Thyroid gland (tissue), 4 donors: Measurements from ENCODE around the gene RAD21L1. TPM values are rescaled to one million over a fixed set of nuclear protein-coding genes. Genes with fewer than 3 reads are reported as not detected.

ENCODE experiments used
- DNase-seq, 2 donors: peaks; one replicate each; pipeline ENCODE4 v3.0.0-alpha.2; 2019
- H3K27ac ChIP-seq, 3 donors: fragments of 200-600 bp; sonication (generic); 1 replicate in 2 of 3; 2 replicates in 1 of 3; pipeline ENCODE4 v1.5.1; 2016 to 2019; ENCODE audit warnings: mild to moderate bottlenecking in 1 of 3, moderate library complexity in 1 of 3
- H3K27me3 ChIP-seq: fragments of 200-600 bp; sonication (generic); one replicate; pipeline ENCODE4 v1.5.1; 2019
- H3K36me3 ChIP-seq, 2 donors: fragments of 200-600 bp; sonication (generic); one replicate each; pipeline ENCODE4 v1.5.1; 2016 to 2019
- H3K4me1 ChIP-seq, 2 donors: fragments of 200-600 bp; sonication (generic); one replicate each; pipeline ENCODE4 v1.5.1; 2017 to 2019
- H3K4me3 ChIP-seq, 3 donors: fragments of 200-600 bp; sonication (generic); replicated peaks in 1 of 3; 1 replicate in 2 of 3; 2 replicates in 1 of 3; pipeline ENCODE4 v1.5.1; 2016; ENCODE audit warnings: mild to moderate bottlenecking in 1 of 3
- H3K9me3 ChIP-seq: fragments of 200-600 bp; sonication (generic); one replicate; pipeline ENCODE4 v1.5.1; 2017
- CTCF ChIP-seq, 6 experiments: fragments of 200-600 bp in 3 of 6; fragments of 450-650 bp in 3 of 6; sonication (generic) in 3 of 6; IDR thresholded peaks; one replicate each; pipeline ENCODE4 v1.5.1; 2016 to 2019; ENCODE audit warnings: antibody characterized with exemption in 6 of 6, mild to moderate bottlenecking in 2 of 6, inconsistent platforms in 1 of 6, moderate library complexity in 1 of 6
- POLR2A ChIP-seq, 2 donors: fragments of 450-650 bp; IDR thresholded peaks; one replicate each; pipeline ENCODE4 v1.6.1; 2017; ENCODE audit warnings: antibody characterized with exemption in 2 of 2, mild to moderate bottlenecking in 2 of 2, moderate library complexity in 1 of 2
- WGBS, 2 donors: methylation state at CpG; one replicate each; pipeline ENCODE4 v1.1.5; 2017; 5-methylcytosine and 5-hydroxymethylcytosine counted together
- intact Hi-C: fragments of 100-400 bp; cut with DNase I; formaldehyde crosslinking; loops from one replicate; pipeline ENCODE4 v1.15.1; 2023
- total RNA-seq, 4 donors: library from RNA; depleted of rRNA; stranded (reverse); fragments of >200 nt; gene quantifications; one replicate each; pipeline ENCODE4 v1.2.3, GENCODE V29; 2016

The RAD21L1 gene
- total RNA-seq, 4 donors from 2014 or later, result not detected

DNA sequence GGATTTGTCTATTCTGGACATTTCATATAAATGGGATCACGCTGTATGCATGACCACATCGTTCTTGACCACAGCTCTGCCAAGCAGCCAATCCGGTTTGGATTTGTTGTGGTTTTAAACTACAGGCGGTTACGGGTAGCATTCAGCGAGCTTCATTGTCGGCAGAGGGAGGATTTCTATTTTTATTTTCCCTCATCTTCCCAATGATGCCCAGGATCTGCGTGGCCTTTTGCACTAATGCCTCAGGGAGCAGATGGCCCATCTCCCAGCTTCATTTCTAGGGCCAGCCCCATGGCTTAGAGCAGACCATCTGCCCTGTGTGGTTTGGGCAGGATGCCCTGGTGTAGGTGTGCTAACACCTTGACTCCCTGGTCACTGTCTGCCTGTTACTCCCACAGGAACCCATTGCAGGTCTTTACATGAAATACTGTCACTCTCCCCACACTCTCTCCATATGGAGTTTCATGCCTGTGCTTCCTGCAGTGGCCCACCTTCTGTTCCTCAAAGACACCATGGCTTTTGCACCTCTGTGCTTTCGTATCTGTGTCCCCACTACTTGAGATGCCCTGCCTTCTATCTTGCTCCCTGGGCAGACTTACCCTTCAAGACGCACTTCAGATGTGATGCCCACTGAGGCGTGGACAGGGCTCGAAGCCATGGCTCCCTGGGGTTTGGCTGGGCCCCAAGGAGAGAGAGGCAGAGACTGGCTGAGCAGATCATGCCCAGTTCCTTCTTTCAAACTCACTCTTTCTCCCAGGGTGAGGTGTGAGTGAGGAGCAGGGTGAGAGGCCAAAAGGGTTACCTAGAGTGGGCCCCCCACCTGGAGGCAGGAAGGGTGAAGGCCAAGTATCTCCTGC is 77.1 kb downstream of the RAD21L1 start:
- Histone ChIP-seq H3K27me3 (no peaks in the 10 kb centered on the region), H3K36me3 (peaks cover 0 to 5% of the 10 kb centered on the region in 2 donors), H3K27ac (peak overlapping the region; percentile 64 to 85 (median 68)), H3K4me1 (peaks cover 10 to 24% of the 10 kb centered on the region in 2 donors), H3K4me3 (no peak overlapping the region), H3K9me3 (no peaks in the 10 kb centered on the region)
- WGBS, 2 donors, result 38 to 47% methylated on average over 12 of the region's 12 CpGs
- intact Hi-C loops, result no loop called here
- no peak for TF ChIP-seq CTCF (IDR thresholded peaks at IDR 0.05)
- no peak for TF ChIP-seq POLR2A (IDR thresholded peaks at IDR 0.05)
- peak; percentile 95 to 96 for DNase-seq

DNA sequence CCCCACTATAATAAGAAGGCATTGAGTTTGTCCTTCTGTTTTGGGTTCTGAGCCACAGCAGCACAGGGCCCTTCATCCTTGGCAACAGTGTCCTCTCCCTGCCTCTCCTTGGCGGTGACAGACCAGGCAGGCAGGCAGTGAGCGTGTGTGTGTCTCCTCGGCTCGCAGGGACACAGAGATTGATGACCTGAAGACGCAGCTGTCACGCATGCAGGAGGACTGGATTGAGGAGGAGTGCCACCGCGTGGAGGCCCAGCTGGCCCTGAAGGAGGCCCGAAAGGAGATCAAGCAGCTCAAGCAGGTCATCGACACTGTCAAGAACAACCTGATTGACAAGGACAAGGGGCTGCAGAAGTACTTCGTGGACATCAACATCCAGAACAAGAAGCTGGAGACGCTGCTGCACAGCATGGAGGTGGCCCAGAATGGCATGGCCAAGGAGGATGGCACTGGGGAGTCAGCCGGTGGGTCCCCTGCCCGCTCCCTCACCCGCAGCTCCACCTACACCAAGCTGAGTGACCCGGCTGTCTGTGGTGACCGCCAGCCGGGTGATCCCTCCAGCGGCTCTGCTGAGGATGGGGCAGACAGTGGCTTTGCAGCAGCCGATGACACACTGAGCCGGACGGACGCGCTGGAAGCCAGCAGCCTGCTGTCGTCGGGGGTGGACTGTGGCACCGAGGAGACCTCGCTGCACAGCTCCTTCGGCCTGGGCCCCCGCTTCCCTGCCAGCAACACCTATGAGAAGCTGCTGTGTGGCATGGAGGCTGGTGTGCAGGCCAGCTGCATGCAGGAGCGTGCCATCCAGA is 79.1 kb downstream of the RAD21L1 start:
- intact Hi-C loops, result no loop called here
- H3K27me3 ChIP-seq, result no peaks in the 10 kb centered on the region
- TF ChIP-seq POLR2A (IDR thresholded peaks at IDR 0.05) (no peak), CTCF (IDR thresholded peaks at IDR 0.05) (no peak)
- H3K27ac ChIP-seq, result peak overlapping the region in 1 of 3 donors; percentile 68
- peak; percentile 25 to 44 for DNase-seq
- peaks cover 10 to 17% of the 10 kb centered on the region in 2 donors for H3K4me1 ChIP-seq
- WGBS, 2 donors, result 76 to 78% methylated on average over 28 to 29 of the region's 31 CpGs
- H3K36me3 ChIP-seq, result peaks cover 0 to 5% of the 10 kb centered on the region in 2 donors
- H3K4me3 ChIP-seq, result no peak overlapping the region
- H3K9me3 ChIP-seq, result no peaks in the 10 kb centered on the region

Other genes with a start within 250 kb of the RAD21L1 start
- 1 to 10 TPM in 2 of 4 donors, under 1 TPM in 2; 0.27 to 4.8 (median 0.65) TPM for gene RSPO4, start 223.7 kb upstream of the RAD21L1 start, total RNA-seq
- gene PSMF1, start 107.4 kb upstream of the RAD21L1 start, total RNA-seq, result 100 to 1,000 TPM in 2 of 4 donors, 10 to 100 TPM in 2; 74.8 to 189 (median 105) TPM
- gene TMEM74B, start 41.1 kb upstream of the RAD21L1 start, total RNA-seq, result 1 to 10 TPM in 3 of 4 donors, under 1 TPM in 1; 0.63 to 2.7 (median 1.8) TPM
- gene C20orf202, start 22.6 kb upstream of the RAD21L1 start, total RNA-seq, result under 1 TPM in 1 of 4 donors, not detected in 3; 0.27 TPM
- 10 to 100 TPM in 3 of 4 donors, 1 to 10 TPM in 1; 9.3 to 16.2 (median 13.6) TPM for gene SNPH, start 40.2 kb downstream of the RAD21L1 start, total RNA-seq
- 10 to 100 TPM; 18.0 to 37.6 (median 34.7) TPM for gene SDCBP2, start 103.1 kb downstream of the RAD21L1 start, total RNA-seq
- 100 to 1,000 TPM; 142 to 272 (median 189) TPM for gene FKBP1A, start 167.0 kb downstream of the RAD21L1 start, total RNA-seq
- gene NSFL1C, start 240.8 kb downstream of the RAD21L1 start, total RNA-seq, result 10 to 100 TPM; 42.2 to 51.3 (median 48.8) TPM